AG04450 (cell line): Measurements from ENCODE around the gene IFT27. TPM values are rescaled to one million over a fixed set of nuclear protein-coding genes. Genes with fewer than 3 reads are reported as not detected.
"Not testable (repeated sequence)": the region's sequence is repeated elsewhere in the genome, so short reads cannot be mapped to it uniquely, and the experiment has no call there.

Experiments used
- CTCF ChIA-PET: fragments of 300-600, 350-600 bp; formaldehyde crosslinking; extraction: SDS; loops from one replicate; lab custom pipeline; 2022; ENCODE audit warnings: antibody characterized with exemption, inconsistent platforms; lab: Charles Lee
- POLR2A ChIA-PET: fragments of 350-600 bp; formaldehyde crosslinking; extraction: SDS; loops from one replicate; lab custom pipeline; 2021; ENCODE audit warnings: antibody characterized with exemption, inconsistent platforms; lab: Yijun Ruan, JAX
- DNase-seq: peaks from one replicate; pipeline ENCODE4 v3.0.0-alpha.2; 2011; ENCODE audit warnings: low read depth, low spot score
- H3K27ac ChIP-seq: one replicate; pipeline ENCODE4 v1.5.1; 2012; ENCODE audit warnings: low read depth, low read length, control low read depth
- H3K27me3 ChIP-seq: one replicate; pipeline ENCODE4 v1.6.0; 2012; ENCODE audit warnings: low read length; ENCODE audit not compliant: control insufficient read depth, insufficient read depth
- H3K4me3 ChIP-seq: 2 replicates; pipeline ENCODE4 v1.5.1; 2011; ENCODE audit warnings: mild to moderate bottlenecking, low read depth, low read length, control low read depth
- H3K9me3 ChIP-seq: 2 replicates; pipeline ENCODE4 v1.5.1; 2012; ENCODE audit warnings: low read length; ENCODE audit not compliant: control insufficient read depth, insufficient read depth
- CTCF ChIP-seq: IDR thresholded peaks from 2 replicates; pipeline ENCODE4 v1.5.1; 2011; ENCODE audit warnings: low read depth, low read length, control low read depth, inconsistent platforms
- polyA plus RNA-seq: library from polyadenylated mRNA; depleted of rRNA; stranded (reverse); fragments of >200 nt; gene quantifications from 2 replicates; pipeline ENCODE4 v1.2.3, GENCODE V29; 2011

IFT27 gene
- polyA plus RNA-seq, 1 experiment: 25.5 TPM

- POLR2A ChIA-PET: no interaction called here
- Histone ChIP-seq H3K9me3 (no peaks in the 10 kb centered on the region; the same call in 1 of the 2 replicates), H3K27ac (no peak overlapping the region), H3K4me3 (no peak overlapping the region), H3K27me3 (peaks cover 11% of the 10 kb centered on the region)
- CTCF ChIA-PET: interaction anchor here (0.5 to 4.7 kb wide), 21 partner anchors 9 to 224 kb away, joined by 3 to 121 read pairs (median 4); partner anchors contain the start of gene IFT27
- DNase-seq: no peak
- TF ChIP-seq CTCF: no peak
Observed at GRCh38 chr22:36756746-36757655, 18.9 kb downstream of the IFT27 start.

GRCh38 chr22:36756031-36756430 lies 19.9 kb downstream of the IFT27 start:
- POLR2A ChIA-PET: no interaction called here
- no peak for DNase-seq
- peaks cover 11% of the 10 kb centered on the region for H3K27me3 ChIP-seq
- H3K4me3 ChIP-seq: no peak overlapping the region
- H3K27ac ChIP-seq: no peak overlapping the region
- H3K9me3 ChIP-seq: no peaks in the 10 kb centered on the region; the same call in 1 of the 2 replicates
- CTCF ChIA-PET: interaction anchor here (1.7 to 4.7 kb wide), 5 partner anchors 12 to 221 kb away, joined by 4 to 121 read pairs (median 14); partner anchors contain the start of gene IFT27
- TF ChIP-seq CTCF: no peak

DNA sequence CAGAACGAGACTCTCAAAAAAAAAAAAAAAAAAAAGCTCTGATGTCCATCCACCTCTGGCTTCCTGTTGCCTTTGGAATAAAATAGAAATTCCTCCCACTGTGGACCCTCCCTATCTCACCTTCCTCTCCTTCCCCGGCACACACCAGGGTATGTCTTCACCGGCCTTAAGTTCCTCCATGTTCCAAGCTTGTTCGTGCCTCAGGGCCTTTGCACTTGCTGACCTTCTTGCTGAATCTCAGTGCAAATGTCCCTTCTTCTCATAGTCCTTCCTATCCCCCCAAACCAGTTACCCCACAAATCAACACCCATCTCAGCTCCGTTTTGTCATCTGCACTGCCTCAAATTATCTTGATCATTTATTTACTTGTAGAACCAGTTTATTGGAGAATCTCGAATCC lies 20.6 kb downstream of the IFT27 start:
- H3K9me3 ChIP-seq: no peaks in the 10 kb centered on the region; the same call in 1 of the 2 replicates
- no peak for DNase-seq
- TF ChIP-seq CTCF: no peak
- ChIA-PET POLR2A (interaction anchor here (1.0 kb wide), 1 partner anchor 21 kb away, joined by 3 read pairs; the partner anchor contains the start of gene IFT27), CTCF (interaction anchor here (0.6 to 4.7 kb wide), 4 partner anchors 20 to 226 kb away, joined by 4 to 121 read pairs (median 16); partner anchors contain the start of gene IFT27)
- no peak overlapping the region for H3K4me3 ChIP-seq
- no peak overlapping the region for H3K27ac ChIP-seq
- H3K27me3 ChIP-seq: peaks cover 11% of the 10 kb centered on the region

- CTCF ChIA-PET: interaction anchor here (3.7 to 4.7 kb wide), 2 partner anchors 20 to 102 kb away, joined by 28 to 121 read pairs; partner anchors contain the start of gene IFT27
- POLR2A ChIA-PET: interaction anchor here (1.0 kb wide), 1 partner anchor 21 kb away, joined by 3 read pairs; the partner anchor contains the start of gene IFT27
- DNase-seq: not testable (repeated sequence)
Observed at GRCh38 chr22:36754881-36755280, 21.0 kb downstream of the IFT27 start.

GRCh38 chr22:36753916-36754315 lies 22.0 kb downstream of the IFT27 start:
- H3K27ac ChIP-seq: no peak overlapping the region
- POLR2A ChIA-PET: no interaction called here
- H3K9me3 ChIP-seq: no peaks in the 10 kb centered on the region; the same call in 1 of the 2 replicates
- no peak for DNase-seq
- CTCF ChIA-PET: no interaction called here
- no peak overlapping the region for H3K4me3 ChIP-seq
- peaks cover 11% of the 10 kb centered on the region for H3K27me3 ChIP-seq
- TF ChIP-seq CTCF: no peak

More at GRCh38 chr22:36754881-36755280, 21.0 kb downstream of the IFT27 start:
- not testable (repeated sequence) for H3K27ac ChIP-seq, H3K9me3 ChIP-seq, H3K4me3 ChIP-seq
- H3K27me3 ChIP-seq: peaks cover 11% of the 10 kb centered on the region
